Neural cell (in vitro differentiated cells): ENCODE measurements around the gene MARVELD1. TPM values are rescaled to one million over a fixed set of nuclear protein-coding genes. Genes with fewer than 3 reads are reported as not detected.

Source experiments
- H2AFZ ChIP-seq: fragments of 200-600, 300-800 bp; sonication (generic), shearing (Covaris generic); 2 replicates; pipeline ENCODE4 v1.6.0; 2014; ENCODE audit warnings: low read depth, mild to moderate bottlenecking, antibody characterized with exemption, low read length, moderate library complexity
- H3F3A ChIP-seq: fragments of 200-600 bp; shearing (Covaris generic); 2 replicates; pipeline ENCODE4 v1.6.1; 2016; ENCODE audit warnings: mild to moderate bottlenecking, moderate library complexity, mixed read lengths, antibody characterized with exemption, low read length; ENCODE audit not compliant: insufficient read depth, poor library complexity, severe bottlenecking
- H3K27ac ChIP-seq: fragments of 200-600, 300-800 bp; sonication (generic), shearing (Covaris generic); 2 replicates; pipeline ENCODE4 v1.5.1; 2014; ENCODE audit warnings: mild to moderate bottlenecking, low read length, moderate library complexity
- H3K27me3 ChIP-seq: fragments of 300-800, 200-600 bp; sonication (generic), shearing (Covaris generic); 2 replicates; pipeline ENCODE4 v1.6.0; 2014; ENCODE audit warnings: mild to moderate bottlenecking, low read depth, low read length, moderate library complexity; ENCODE audit not compliant: insufficient read depth
- H3K36me3 ChIP-seq: fragments of 300-800, 200-600 bp; sonication (generic), shearing (Covaris generic); 2 replicates; pipeline ENCODE4 v1.5.1; 2014; ENCODE audit warnings: mild to moderate bottlenecking, antibody characterized with exemption, low read length, moderate library complexity; ENCODE audit not compliant: insufficient read depth
- H3K4me2 ChIP-seq: fragments of 300-800, 200-600 bp; sonication (generic), shearing (Covaris generic); 2 replicates; pipeline ENCODE4 v1.6.0; 2014; ENCODE audit warnings: mild to moderate bottlenecking, low read length
- H3K4me3 ChIP-seq: fragments of 300-800, 200-600 bp; sonication (generic), shearing (Covaris generic); 2 replicates; pipeline ENCODE4 v1.5.1; 2014; ENCODE audit warnings: mild to moderate bottlenecking, low read length, moderate library complexity
- H3K79me2 ChIP-seq: fragments of 200-600 bp; shearing (Covaris generic); replicated peaks from 2 replicates; pipeline ENCODE4 v1.6.0; 2014; ENCODE audit warnings: mild to moderate bottlenecking, low read length, moderate library complexity; ENCODE audit not compliant: insufficient read depth
- H3K9ac ChIP-seq: fragments of 300-800, 200-600 bp; sonication (generic), shearing (Covaris generic); 2 replicates; pipeline ENCODE4 v1.6.1; 2016; ENCODE audit warnings: mild to moderate bottlenecking, low read length, mixed read lengths
- H3K9me2 ChIP-seq: fragments of 200-600 bp; shearing (Covaris generic); 2 replicates; pipeline ENCODE4 v1.6.1; 2016; ENCODE audit warnings: mild to moderate bottlenecking, low read length, mixed read lengths; ENCODE audit not compliant: insufficient read depth
- H3K9me3 ChIP-seq: fragments of 200-600, 300-800 bp; sonication (generic), shearing (Covaris generic); 2 replicates; pipeline ENCODE4 v1.6.1; 2016; ENCODE audit warnings: mild to moderate bottlenecking, mixed run types, low read length, moderate library complexity, mixed read lengths
- H4K20me1 ChIP-seq: fragments of 200-600 bp; shearing (Covaris generic); 2 replicates; pipeline ENCODE4 v1.6.1; 2016; ENCODE audit warnings: mild to moderate bottlenecking, mixed run types; ENCODE audit not compliant: insufficient read depth
- CTCF ChIP-seq: fragments of 450-650 bp; IDR thresholded peaks from 2 replicates; pipeline ENCODE4 v1.5.1; 2014; ENCODE audit warnings: antibody characterized with exemption, mild to moderate bottlenecking, moderate library complexity; ENCODE audit not compliant: poor library complexity, severe bottlenecking
- EP300 ChIP-seq: fragments of 450-650 bp; conservative IDR thresholded peaks from 2 replicates; pipeline ENCODE4 v1.6.1; 2014; ENCODE audit warnings: antibody characterized with exemption, mild to moderate bottlenecking, moderate library complexity; ENCODE audit not compliant: poor library complexity, severe bottlenecking
- MXI1 ChIP-seq: fragments of 450-650 bp; conservative IDR thresholded peaks from 2 replicates; pipeline ENCODE4 v1.6.1; 2014; ENCODE audit warnings: antibody characterized with exemption, mild to moderate bottlenecking; ENCODE audit not compliant: poor library complexity, severe bottlenecking
- POLR2AphosphoS5 ChIP-seq: IDR thresholded peaks from 2 replicates; pipeline ENCODE4 v1.6.1; 2012
- RAD21 ChIP-seq: fragments of 450-650 bp; conservative IDR thresholded peaks from 2 replicates; pipeline ENCODE4 v1.6.1; 2014; ENCODE audit warnings: antibody characterized with exemption, mild to moderate bottlenecking, moderate library complexity
- REST ChIP-seq: IDR thresholded peaks from 2 replicates; pipeline ENCODE4 v1.6.1; 2012; ENCODE audit warnings: borderline replicate concordance
- SMC3 ChIP-seq: fragments of 450-650 bp; conservative IDR thresholded peaks from 2 replicates; pipeline ENCODE4 v1.6.1; 2014; ENCODE audit warnings: antibody characterized with exemption, mild to moderate bottlenecking, moderate library complexity; ENCODE audit not compliant: poor library complexity
- TAF1 ChIP-seq: IDR thresholded peaks from 2 replicates; pipeline ENCODE4 v1.6.1; 2012; ENCODE audit warnings: low read depth
- polyA plus RNA-seq: library from polyadenylated mRNA; depleted of rRNA; stranded (reverse); fragments of >200 nt; gene quantifications from 2 replicates; pipeline ENCODE4 v1.2.3, GENCODE V29; 2014

The MARVELD1 gene
- polyA plus RNA-seq, 1 donor from 2014 or later: 2.3 TPM

GRCh38 chr10:97701438-97702069 lies 12.0 kb upstream of the MARVELD1 start:
- Histone ChIP-seq H3K36me3 (no peaks in the 10 kb centered on the region), H3F3A (no peaks in the 10 kb centered on the region), H2AFZ (no peak overlapping the region)

GRCh38 chr10:97703398-97704067 lies 10.0 kb upstream of the MARVELD1 start:
- Histone ChIP-seq H3K9me2 (no peaks in the 10 kb centered on the region), H3F3A (no peaks in the 10 kb centered on the region), H3K4me2 (no peak overlapping the region)

More at GRCh38 chr10:97701438-97702069, 12.0 kb upstream of the MARVELD1 start:
- Histone ChIP-seq H3K4me3 (no peak overlapping the region), H3K27me3 (no peaks in the 10 kb centered on the region), H3K79me2 (no peaks in the 10 kb centered on the region), H3K27ac (no peak overlapping the region), H3K9me3 (no peaks in the 10 kb centered on the region), H3K9ac (no peak overlapping the region), H4K20me1 (no peaks in the 10 kb centered on the region), H3K9me2 (no peaks in the 10 kb centered on the region), H3K4me2 (no peak overlapping the region)
- TF ChIP-seq SMC3 (peak; percentile 63), RAD21 (peak; percentile 68), CTCF (peak; percentile 67), POLR2AphosphoS5 (no peak), REST (no peak)

More at GRCh38 chr10:97703398-97704067, 10.0 kb upstream of the MARVELD1 start:
- H3K27me3 ChIP-seq: no peaks in the 10 kb centered on the region
- H3K27ac ChIP-seq: no peak overlapping the region
- no peak overlapping the region for H3K4me3 ChIP-seq
- H4K20me1 ChIP-seq: no peaks in the 10 kb centered on the region
- no peak overlapping the region for H3K9ac ChIP-seq
- TF ChIP-seq SMC3: no peak
- TF ChIP-seq MXI1: no peak
- no peak for TF ChIP-seq POLR2AphosphoS5
- TF ChIP-seq RAD21: no peak
- TF ChIP-seq CTCF: no peak
- no peak for TF ChIP-seq TAF1
- TF ChIP-seq EP300: no peak
- no peaks in the 10 kb centered on the region for H3K36me3 ChIP-seq
- H3K9me3 ChIP-seq: no peaks in the 10 kb centered on the region
- H3K79me2 ChIP-seq: no peaks in the 10 kb centered on the region
- H2AFZ ChIP-seq: no peak overlapping the region
